ENCODE data around the gene CNEP1R1.

Gene CNEP1R1

GRCh38 chr16:50040710-50041109 is 15.7 kb downstream of the CNEP1R1 start:
- no peak overlapping the region for H3K4me3 ChIP-seq (ENCODE audit: low read depth, low read length)
- TF ChIP-seq CTCF (IDR thresholded peaks at IDR 0.05; ENCODE audit: low read depth, low read length, missing control alignments): no peak
- no peak for DNase-seq (ENCODE audit: low read depth)

GRCh38 chr16:50043358-50043757 is 18.3 kb downstream of the CNEP1R1 start:
- no peak for DNase-seq (ENCODE audit: low read depth)
- no peak overlapping the region for H3K4me3 ChIP-seq (ENCODE audit: low read depth, low read length)
- no peak for TF ChIP-seq CTCF (IDR thresholded peaks at IDR 0.05; ENCODE audit: low read depth, low read length, missing control alignments)

- no peak for DNase-seq (ENCODE audit: low read depth)
- no peak overlapping the region for H3K4me3 ChIP-seq (ENCODE audit: low read depth, low read length)
- TF ChIP-seq CTCF (IDR thresholded peaks at IDR 0.05; ENCODE audit: low read depth, low read length, missing control alignments): no peak
Observed at GRCh38 chr16:50045412-50045811, 20.4 kb downstream of the CNEP1R1 start.

GRCh38 chr16:50046853-50047252 is 21.8 kb downstream of the CNEP1R1 start:
- TF ChIP-seq CTCF (IDR thresholded peaks at IDR 0.05; ENCODE audit: low read depth, low read length, missing control alignments): no peak
- no peak for DNase-seq (ENCODE audit: low read depth)

GRCh38 chr16:50047864-50048263 is 22.8 kb downstream of the CNEP1R1 start:
- no peak for TF ChIP-seq CTCF (IDR thresholded peaks at IDR 0.05; ENCODE audit: low read depth, low read length, missing control alignments)
- H3K4me3 ChIP-seq (ENCODE audit: low read depth, low read length): no peak overlapping the region
- DNase-seq (ENCODE audit: low read depth): no peak

More at GRCh38 chr16:50046853-50047252, 21.8 kb downstream of the CNEP1R1 start:
- H3K4me3 ChIP-seq (ENCODE audit: low read depth, low read length): no peak overlapping the region

- DNase-seq (ENCODE audit: low read depth): no peak
Observed at GRCh38 chr16:50050802-50051201, 25.8 kb downstream of the CNEP1R1 start.

More at GRCh38 chr16:50050802-50051201, 25.8 kb downstream of the CNEP1R1 start:
- H3K4me3 ChIP-seq (ENCODE audit: low read depth, low read length): no peak overlapping the region
- no peak for TF ChIP-seq CTCF (IDR thresholded peaks at IDR 0.05; ENCODE audit: low read depth, low read length, missing control alignments)
